GM19099 (cell line): ENCODE results near the gene WNT2.

Experiments
- POLR2A ChIP-seq: IDR thresholded peaks from 3 replicates; pipeline ENCODE4 v1.6.1; 2011; ENCODE audit warnings: low read depth; ENCODE audit not compliant: insufficient read length; ENCODE audit errors: extremely low read depth

WNT2 gene

DNA sequence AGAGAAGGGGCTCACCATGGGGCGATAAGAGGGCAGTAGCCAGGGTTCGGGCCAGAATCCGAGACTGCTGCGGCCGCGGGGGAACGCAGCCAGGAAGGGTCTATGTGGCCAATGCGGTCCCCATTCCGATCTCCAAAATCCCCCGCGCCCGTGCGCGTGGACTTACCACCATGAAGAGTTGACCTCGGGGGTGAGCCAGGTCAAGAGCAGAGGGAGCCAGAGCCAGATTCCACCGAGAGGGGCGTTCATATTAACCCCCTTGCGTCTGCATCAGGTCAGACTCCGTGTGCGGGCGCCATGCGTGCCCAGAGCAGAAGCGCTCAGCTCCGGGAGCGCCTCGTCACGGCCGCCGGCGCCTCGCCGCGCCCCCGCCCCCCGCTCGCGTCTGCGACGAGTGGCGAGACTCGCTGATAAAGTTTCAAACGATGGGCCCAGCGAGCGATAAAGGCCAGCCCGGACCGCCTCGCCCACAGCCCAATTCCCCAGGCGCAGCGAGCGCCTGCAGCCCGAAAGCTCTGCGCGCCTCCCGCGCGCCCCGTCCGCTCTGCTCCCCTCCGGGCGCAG lies at the start of gene WNT2:
Gene WNT2 (minus strand): TSS at position 318 of the 564 bp plus-strand sequence. CDS start 69 bp downstream, at position 249.
- no peak for TF ChIP-seq POLR2A

DNA sequence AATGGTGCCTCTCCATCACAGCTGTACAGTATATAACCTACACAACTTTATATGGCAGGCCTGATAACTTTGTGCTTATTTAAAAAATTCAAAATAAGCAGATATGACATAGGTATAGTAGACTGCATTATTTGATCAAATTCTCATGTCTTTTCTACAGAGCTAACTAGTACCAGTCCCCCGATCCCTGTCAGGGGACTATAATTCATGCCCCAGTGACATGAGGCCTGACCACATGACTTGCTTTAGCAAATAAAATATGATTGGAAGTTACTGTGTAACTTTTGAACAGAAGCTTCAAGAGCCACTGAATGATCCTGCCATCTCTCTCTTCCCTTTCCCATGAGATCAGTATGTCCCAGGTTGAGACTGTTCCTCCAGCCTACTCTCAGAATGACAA lies 49.2 kb upstream of the WNT2 start:
- no peak for TF ChIP-seq POLR2A

DNA sequence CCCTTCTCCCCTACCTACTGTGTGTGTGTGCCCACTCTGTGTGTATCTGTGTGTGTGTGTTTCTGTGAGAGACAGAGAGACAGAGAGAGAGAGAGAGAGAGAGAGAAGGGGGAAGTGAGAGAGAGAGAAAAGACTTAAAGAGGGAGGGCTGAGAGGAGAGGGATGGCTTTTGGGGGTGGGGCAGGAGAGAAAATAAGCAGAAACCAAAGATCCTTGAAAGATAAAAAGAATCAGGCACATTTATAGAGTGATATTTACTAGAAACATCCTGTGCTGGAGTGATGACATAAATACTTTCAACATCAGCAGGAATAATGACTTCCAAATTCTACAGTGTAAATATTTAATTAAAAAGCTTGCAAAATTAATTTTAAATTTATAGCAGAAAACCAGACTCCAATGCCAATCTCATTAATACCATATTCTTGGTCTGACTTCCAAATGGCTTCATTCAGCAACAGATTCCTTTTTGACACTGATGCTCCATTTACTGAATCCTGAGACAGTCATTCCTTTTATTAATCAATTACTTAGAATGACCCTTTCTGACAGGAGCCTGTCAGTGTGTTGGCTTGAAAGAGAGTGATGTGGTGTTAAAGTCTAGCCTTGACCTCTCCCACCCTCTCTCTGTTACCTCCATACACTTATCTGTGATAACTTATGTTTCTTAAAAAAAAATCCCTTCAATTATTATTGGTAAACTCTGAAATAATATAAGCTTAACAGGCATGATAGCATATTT lies 41.7 kb upstream of the WNT2 start:
- no peak for TF ChIP-seq POLR2A

DNA sequence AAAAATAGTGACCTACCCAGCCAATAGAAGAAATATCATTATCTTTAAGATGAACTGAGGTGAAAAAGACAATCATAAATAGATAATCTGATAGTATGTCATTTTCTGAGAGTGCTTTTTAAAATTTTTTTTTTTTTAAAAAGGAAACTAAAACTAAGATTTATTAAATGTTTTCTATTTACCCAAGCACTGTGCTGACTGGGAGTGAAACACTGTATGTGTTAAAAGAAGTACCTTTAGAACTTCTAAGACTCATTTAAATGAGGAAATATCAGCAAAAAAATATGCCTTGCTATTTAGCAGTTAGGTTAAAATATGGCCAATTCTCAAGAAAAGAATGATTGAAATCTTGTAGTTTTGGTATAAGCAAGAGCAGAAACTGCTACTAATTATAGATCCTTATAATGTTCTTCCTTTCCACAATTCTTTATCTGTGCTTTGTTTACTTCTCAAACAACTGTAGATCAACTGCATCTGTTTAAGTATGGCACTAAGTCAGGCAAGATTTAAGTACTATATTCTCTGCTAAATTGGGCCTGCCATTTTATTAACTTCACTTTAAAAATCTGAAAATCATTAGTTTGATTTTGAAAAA lies 39.5 kb upstream of the WNT2 start:
- TF ChIP-seq POLR2A: no peak

DNA sequence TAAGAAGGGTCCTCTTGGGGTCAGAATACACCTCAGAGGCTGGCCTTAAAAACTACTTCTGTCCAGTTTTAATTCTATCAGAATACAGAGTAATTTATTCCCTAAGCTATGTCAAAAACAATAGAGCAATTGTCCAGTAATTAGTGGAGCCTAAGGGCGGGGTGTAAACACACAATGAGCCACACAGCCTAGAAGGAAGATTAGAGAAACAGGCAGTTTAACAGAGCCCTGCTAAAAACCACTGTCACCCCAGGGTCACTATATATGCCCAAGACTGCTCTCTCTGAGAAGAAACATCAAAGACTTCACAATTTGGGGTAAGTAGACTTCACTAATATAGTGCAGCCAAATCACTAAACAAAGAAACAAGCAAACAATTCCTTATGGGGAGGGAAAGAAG lies 27.2 kb upstream of the WNT2 start:
- no peak for TF ChIP-seq POLR2A

DNA sequence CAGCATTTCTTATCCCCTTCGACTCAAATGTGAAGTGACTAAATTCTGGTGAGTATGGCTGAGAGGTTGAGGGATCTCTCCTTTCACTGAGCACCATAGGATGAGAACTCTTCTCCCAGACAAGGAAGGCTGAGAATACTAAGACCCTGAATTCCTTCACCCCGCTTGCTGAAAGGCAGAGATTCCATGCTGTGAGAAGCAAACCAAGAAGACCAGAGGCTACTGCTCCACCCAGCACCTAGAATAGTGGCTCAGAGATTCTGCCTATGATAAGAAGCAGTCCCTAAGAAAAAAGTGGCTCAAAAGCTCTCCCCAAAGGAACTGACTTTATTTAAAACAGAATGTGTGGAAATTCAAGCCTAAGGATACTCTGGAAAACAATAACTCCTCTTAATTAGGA lies 26.7 kb upstream of the WNT2 start:
- TF ChIP-seq POLR2A: no peak

DNA sequence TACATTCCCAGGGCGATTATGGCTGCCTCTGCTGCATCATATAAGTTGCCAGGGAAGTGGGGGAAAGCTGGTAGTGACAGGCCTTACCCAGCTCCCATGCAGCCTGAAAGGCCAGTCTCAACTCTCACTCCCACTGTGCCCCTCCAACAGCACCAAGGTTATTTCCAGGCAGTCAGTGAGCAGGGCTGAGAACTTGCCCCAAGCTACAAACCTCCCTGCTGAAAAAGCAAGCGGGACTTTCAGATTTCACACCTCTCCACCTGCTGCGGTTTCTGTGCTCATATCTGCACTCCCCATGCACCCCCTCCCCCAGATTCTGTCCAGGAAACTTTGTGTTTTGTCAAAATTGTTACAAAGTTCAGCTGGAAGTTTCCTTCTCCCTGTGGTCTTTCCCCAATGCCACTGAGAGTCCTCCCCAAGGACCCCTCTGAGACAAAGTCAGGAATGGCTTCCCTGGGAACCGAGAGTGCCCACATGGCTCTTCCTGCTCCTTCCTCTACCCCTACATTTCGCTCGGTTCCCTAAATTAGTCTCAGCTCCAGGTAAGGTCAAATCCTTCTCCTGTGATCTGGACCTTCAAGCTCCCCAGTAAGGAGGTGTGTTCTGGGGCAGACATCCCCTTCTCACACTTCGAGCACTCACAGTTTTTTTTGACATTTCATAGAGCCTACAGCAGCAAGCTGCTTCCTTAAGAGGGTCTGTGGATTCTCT lies 25.3 kb upstream of the WNT2 start:
- no peak for TF ChIP-seq POLR2A

DNA sequence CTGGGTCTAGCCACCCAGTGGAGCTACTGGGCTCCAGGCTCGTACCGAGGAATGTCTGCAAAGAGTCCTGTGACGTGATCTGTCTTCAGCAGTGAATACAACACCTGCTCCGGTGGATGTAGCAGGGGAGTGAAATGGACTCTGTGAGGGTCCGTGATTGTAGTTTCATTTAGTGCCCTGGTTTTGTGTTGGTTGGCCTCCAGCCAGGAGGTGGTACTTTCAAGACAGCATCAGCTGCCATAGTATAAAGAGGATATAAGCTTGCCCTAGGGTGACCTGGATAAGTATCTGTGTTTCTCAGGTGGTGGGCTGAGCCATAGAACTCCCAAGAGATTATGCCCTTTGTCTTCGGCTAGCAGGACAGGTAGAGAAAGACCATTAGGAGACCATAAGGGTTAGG lies 24.6 kb upstream of the WNT2 start:
- no peak for TF ChIP-seq POLR2A

DNA sequence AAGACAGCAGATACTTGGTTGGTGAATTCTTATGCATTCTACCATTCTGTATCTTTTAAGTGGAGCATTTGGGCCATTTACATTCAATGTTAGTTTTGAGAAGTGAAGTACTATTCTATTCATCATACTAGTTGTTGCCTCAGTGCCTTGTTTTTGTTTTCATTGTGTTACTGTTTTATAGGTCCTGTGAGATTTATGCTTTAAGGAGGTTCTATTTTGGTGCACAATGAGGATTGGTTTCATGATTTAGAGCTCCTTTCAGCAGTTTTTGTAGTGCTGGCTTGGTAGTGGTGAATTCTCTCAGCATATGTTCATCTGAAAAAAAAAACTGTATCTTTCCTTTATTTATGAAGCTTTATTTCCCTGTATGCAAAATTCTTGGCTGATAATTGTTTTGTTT lies 23.3 kb upstream of the WNT2 start:
- no peak for TF ChIP-seq POLR2A

DNA sequence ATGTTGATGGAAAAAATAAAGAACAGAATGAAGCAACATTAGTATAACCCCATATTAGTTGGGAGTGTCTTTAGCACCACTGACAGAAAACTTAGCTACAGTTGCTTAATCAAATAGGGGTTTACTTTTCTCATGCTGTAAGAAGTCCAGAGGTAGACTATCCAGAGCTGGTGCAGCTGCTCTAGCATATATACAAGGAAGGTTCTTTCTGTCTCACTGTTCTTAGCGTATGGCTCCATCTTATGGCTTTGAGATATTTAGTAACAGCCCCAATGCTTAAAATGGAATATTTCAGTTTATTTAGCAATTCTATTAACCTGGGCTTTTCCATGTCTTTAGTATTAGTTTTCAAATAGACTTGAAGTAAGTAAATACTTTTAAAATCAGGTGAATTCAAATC lies 15.2 kb upstream of the WNT2 start:
- TF ChIP-seq POLR2A: no peak

DNA sequence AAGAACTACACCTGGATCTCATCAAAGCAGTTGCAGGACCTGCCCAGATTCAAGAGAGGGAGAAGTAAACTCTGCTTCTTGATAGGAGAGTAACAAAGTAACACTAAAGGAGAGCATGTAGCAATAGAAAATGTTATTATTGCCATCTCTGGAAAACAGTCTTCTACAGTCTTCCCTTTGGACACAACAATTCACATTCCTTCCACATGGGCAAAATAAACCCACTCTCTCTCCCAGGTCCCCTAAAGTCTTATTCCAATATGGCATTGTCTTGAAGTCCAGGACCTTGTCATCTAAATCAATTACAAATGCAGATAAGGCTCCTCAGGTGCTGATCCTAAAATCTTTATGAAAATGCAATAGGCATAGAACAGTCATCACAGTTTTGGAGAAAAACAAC lies 10.3 kb upstream of the WNT2 start:
- no peak for TF ChIP-seq POLR2A

DNA sequence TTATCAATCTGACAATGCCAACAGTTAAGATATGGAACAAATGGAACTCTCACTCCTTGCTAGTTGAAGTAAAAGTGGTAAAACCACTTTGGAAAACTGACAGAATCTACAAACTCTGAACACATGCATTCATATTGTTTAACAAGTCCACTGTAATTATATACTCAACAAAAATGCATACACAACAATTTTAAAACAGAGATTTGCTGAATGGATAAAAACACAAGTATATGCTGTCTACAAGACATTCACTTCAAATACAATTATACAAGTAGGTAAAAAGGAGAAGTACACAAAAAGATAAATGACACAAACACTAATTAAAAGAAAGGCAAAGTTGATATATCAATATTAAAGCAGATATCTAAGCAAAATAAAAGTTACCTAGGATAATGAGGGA lies 9.2 kb upstream of the WNT2 start:
- no peak for TF ChIP-seq POLR2A

DNA sequence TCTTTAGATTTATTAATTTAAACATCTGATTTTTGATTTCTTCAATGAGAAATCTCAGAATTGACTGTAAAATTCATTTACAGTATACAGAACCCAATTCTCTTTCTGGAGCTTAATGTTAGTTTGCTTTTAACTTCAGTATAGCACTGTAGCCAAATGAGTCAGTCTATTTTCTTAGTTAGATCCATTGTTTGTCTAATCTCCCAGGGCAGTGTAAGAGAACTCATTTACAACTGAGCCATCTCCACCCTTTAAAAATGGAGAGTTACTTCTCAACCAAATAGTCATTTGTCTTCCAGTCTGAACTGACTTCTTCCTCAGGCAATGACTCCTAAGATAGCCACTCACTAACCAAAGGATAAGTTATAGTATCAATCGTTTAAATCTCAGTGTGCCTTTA lies 3.0 kb upstream of the WNT2 start:
- TF ChIP-seq POLR2A: no peak

DNA sequence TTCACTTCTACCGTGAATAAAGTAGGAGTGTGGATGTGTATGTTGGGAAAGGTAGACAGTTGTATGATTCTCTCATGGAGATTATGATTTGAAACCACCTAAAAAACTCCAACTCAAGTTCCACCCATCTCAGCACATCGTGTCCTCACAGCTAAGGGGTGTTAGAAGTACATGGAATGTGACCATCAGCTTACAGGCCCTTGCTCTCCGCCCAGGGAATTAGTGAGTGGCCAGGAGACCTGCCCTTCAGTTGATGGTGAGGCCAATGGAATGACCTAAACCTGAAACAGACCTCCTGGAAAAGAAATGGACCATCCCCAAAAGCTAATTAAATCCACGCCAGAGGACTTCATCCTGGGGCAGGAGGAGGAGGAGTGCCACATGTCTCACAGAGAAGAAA lies 2.1 kb upstream of the WNT2 start:
- TF ChIP-seq POLR2A: no peak

DNA sequence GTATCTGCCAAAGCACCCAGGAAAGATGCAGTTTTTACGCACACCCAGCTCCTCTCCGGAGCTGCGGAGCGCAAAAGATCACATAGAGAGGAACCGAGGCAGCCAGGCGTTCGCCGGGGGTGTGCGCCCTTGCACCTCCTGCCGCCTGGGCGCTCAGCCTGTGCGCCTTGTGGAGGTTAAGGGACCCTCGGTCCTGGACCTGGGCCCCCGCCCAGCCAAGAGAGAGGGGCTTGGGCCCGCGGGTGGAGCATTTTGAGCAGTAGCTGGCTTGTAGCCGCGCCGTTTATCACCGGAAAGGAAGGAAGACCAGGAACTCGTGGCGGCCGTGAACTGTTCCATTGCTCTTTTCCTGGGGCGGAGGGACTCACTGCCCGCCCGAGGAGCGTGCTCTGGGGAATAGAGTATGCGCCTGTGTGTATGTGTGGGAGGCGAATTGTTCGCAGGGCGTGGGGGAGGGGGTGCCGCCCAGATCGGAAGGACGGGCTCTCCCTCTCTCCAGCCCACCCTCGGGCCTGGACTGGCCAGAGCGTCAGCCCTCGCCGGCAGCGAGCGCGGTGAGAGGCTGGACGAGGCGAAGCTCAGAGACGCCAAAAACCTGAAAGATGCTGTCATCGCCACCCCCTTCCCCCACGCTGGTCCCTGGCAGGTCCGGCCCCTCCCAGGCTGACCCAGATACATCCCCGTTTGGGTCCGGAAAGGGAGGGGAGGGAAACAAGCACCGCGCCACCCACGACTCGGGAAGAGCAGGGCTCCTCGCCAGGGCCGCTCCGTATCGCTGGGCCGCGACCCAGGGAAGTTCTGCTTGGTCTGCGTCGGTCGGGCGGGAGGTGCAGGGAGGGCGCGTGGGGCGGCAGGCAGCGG lies 1.2 kb upstream of the WNT2 start:
- no peak for TF ChIP-seq POLR2A
